ENCODE data around the gene GDF10. TPM values are rescaled to one million over a fixed set of nuclear protein-coding genes. Genes with fewer than 3 reads are reported as not detected.

The GDF10 gene
- total RNA-seq, 1 donor: under 0.01 TPM

- no peak for DNase-seq (ENCODE audit: insufficient read length, low spot score, missing footprints)
- Histone ChIP-seq H3K4me3 (ENCODE audit: insufficient read depth, low read length) (no peak overlapping the region), H3K79me2 (ENCODE audit: insufficient read depth, low read length) (no peaks in the 10 kb centered on the region), H3K27me3 (ENCODE audit: insufficient read depth, low read length) (no peaks in the 10 kb centered on the region), H3K27ac (ENCODE audit: low read depth, low read length) (no peak overlapping the region), H3K4me2 (ENCODE audit: insufficient read depth, low read length) (no peak overlapping the region), H2AFZ (ENCODE audit: low read length) (no peak overlapping the region), H3K4me1 (ENCODE audit: insufficient read depth, low read length) (no peaks in the 10 kb centered on the region), H4K20me1 (ENCODE audit: insufficient read depth, low read length) (no peaks in the 10 kb centered on the region), H3K36me3 (ENCODE audit: insufficient read depth, low read length) (no peaks in the 10 kb centered on the region), H3K9me3 (ENCODE audit: low read depth, low read length) (no peaks in the 10 kb centered on the region)
- no peak for TF ChIP-seq CTCF (IDR thresholded peaks at IDR 0.05; ENCODE audit: extremely low read depth, low read depth, low read length)
These were observed 12.2 kb upstream of the GDF10 start for GRCh38 chr10:47287805-47288204.

- Histone ChIP-seq H3K79me2 (ENCODE audit: insufficient read depth, low read length) (no peaks in the 10 kb centered on the region), H3K4me1 (ENCODE audit: insufficient read depth, low read length) (no peaks in the 10 kb centered on the region), H3K4me2 (ENCODE audit: insufficient read depth, low read length) (no peak overlapping the region), H4K20me1 (ENCODE audit: insufficient read depth, low read length) (no peaks in the 10 kb centered on the region), H3K4me3 (ENCODE audit: insufficient read depth, low read length) (no peak overlapping the region), H3K27ac (ENCODE audit: low read depth, low read length) (no peak overlapping the region), H2AFZ (ENCODE audit: low read length) (no peak overlapping the region), H3K27me3 (ENCODE audit: insufficient read depth, low read length) (no peaks in the 10 kb centered on the region), H3K9me3 (ENCODE audit: low read depth, low read length) (no peaks in the 10 kb centered on the region), H3K36me3 (ENCODE audit: insufficient read depth, low read length) (no peaks in the 10 kb centered on the region)
- no peak for DNase-seq (ENCODE audit: insufficient read length, low spot score, missing footprints)
- no peak for TF ChIP-seq CTCF (IDR thresholded peaks at IDR 0.05; ENCODE audit: extremely low read depth, low read depth, low read length)
These were observed 11.8 kb upstream of the GDF10 start for GRCh38 chr10:47288236-47288635.

- DNase-seq (ENCODE audit: insufficient read length, low spot score, missing footprints): no peak
- H3K4me1 ChIP-seq (ENCODE audit: insufficient read depth, low read length): no peaks in the 10 kb centered on the region
- H3K79me2 ChIP-seq (ENCODE audit: insufficient read depth, low read length): no peaks in the 10 kb centered on the region
- H4K20me1 ChIP-seq (ENCODE audit: insufficient read depth, low read length): no peaks in the 10 kb centered on the region
- H3K27ac ChIP-seq (ENCODE audit: low read depth, low read length): no peak overlapping the region
- H3K36me3 ChIP-seq (ENCODE audit: insufficient read depth, low read length): no peaks in the 10 kb centered on the region
- no peaks in the 10 kb centered on the region for H3K9me3 ChIP-seq (ENCODE audit: low read depth, low read length)
- no peak overlapping the region for H3K4me3 ChIP-seq (ENCODE audit: insufficient read depth, low read length)
- no peaks in the 10 kb centered on the region for H3K27me3 ChIP-seq (ENCODE audit: insufficient read depth, low read length)
- H2AFZ ChIP-seq (ENCODE audit: low read length): no peak overlapping the region
- H3K4me2 ChIP-seq (ENCODE audit: insufficient read depth, low read length): no peak overlapping the region
- no peak for TF ChIP-seq CTCF (IDR thresholded peaks at IDR 0.05; ENCODE audit: extremely low read depth, low read depth, low read length)
These were observed 11.0 kb upstream of the GDF10 start for GRCh38 chr10:47288916-47289495.

- TF ChIP-seq CTCF (IDR thresholded peaks at IDR 0.05; ENCODE audit: extremely low read depth, low read depth, low read length): no peak
These were observed 10.1 kb upstream of the GDF10 start for GRCh38 chr10:47289921-47290320.

More at GRCh38 chr10:47289921-47290320, 10.1 kb upstream of the GDF10 start:
- H3K9me3 ChIP-seq (ENCODE audit: low read depth, low read length): no peaks in the 10 kb centered on the region
- H3K36me3 ChIP-seq (ENCODE audit: insufficient read depth, low read length): no peaks in the 10 kb centered on the region
- DNase-seq (ENCODE audit: insufficient read length, low spot score, missing footprints): no peak
- no peak overlapping the region for H3K27ac ChIP-seq (ENCODE audit: low read depth, low read length)
- no peak overlapping the region for H3K4me2 ChIP-seq (ENCODE audit: insufficient read depth, low read length)
- H3K4me1 ChIP-seq (ENCODE audit: insufficient read depth, low read length): no peaks in the 10 kb centered on the region
- H3K27me3 ChIP-seq (ENCODE audit: insufficient read depth, low read length): no peaks in the 10 kb centered on the region
- no peaks in the 10 kb centered on the region for H3K79me2 ChIP-seq (ENCODE audit: insufficient read depth, low read length)
- H4K20me1 ChIP-seq (ENCODE audit: insufficient read depth, low read length): no peaks in the 10 kb centered on the region
- H3K4me3 ChIP-seq (ENCODE audit: insufficient read depth, low read length): no peak overlapping the region
- H2AFZ ChIP-seq (ENCODE audit: low read length): no peak overlapping the region
